Endometrium (tissue), 2 donors: ENCODE results near the gene ATP11A.

Source experiments
- FAIRE-seq: peaks from 2 replicates; lab custom pipeline; 2012; peaks lifted over from hg19 to GRCh38; lab: Jason Lieb, UNC
- donor health status: control.
- donor health status: control.

The ATP11A gene

DNA sequence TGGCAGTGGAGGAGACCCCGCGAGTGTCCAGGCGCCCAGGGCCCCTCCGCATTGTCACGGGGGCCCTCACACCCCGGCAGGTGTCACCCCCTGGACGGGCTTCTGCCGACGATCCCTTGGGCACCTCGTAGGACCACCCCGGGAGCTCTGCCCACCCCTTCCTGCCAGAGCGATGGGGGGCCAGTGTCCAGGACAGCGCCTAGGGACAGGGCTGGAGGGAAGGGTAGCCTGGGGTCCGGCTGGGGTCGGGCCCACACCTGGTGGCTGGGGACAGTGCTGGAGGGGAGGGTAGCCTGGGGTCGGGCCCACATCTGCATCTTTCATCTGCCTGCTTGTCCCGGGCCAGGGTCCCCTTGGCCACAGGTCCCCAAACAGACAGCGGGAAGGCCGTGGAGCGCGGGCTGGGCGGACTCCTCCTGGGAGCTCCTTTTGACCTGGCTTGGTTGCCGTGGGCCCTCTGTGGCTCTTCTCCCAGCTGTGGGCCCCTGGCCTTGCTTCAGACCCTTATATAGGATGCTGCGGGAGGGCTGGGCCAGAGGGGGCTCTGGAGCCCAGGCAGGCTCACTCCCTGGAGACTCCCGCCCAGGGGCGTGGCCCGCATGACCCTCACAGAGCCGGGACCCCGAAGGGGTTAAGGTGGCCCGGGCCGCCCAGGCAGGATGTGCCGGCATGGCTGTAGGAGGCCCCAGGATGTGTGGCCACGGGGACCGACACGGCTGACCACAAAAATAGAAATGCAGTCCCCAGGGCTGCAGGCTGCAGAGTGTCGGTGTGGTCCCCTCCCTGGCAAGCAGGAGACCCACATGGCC, 205.0 kb downstream of the ATP11A start:
- FAIRE-seq = no peak

DNA sequence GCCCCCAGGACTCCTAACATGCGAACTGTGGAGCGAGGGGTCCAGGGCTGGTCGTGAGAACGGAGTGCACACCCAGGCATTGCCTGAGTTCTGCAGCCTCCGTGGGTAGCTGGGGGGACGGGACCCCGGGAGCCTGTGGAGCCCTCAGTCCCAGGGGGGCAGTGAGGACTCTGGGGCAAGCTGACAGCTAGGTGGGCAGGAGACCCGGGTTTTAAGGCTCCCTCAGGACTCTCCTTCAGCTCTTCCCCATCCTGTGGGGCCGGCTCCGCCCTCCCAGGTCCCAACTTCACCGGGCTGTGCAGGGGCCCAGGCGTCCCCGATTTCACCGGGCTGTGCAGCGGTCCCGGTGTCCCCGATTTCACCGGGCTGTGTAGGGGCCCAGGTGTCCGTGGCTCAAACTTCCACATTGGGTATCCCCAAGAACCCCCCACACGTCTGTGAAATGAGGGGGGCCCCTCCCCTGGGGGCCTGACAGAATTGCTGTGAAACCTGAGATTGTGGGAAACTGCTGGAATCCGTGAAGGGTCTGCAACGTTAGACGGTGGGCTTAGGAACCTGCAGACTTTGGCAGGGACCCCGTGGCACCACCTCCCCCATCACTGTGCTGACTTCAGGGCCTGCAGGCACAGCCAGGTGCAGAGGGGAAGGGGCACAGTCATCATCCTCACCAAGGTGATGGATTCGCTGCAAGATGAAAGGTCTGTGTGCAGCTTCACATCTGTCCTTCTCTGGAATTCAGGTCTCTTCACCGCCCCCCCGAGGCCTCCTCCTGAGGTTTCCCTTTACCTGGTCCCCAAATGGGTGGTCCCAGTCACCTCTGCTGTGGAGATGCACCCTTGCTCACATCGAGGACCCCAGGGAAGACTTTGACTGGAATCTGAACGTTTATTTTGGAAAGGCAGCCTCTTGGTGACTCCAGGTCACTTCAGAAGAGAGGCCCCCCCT, 206.0 kb downstream of the ATP11A start:
- FAIRE-seq = no peak

DNA sequence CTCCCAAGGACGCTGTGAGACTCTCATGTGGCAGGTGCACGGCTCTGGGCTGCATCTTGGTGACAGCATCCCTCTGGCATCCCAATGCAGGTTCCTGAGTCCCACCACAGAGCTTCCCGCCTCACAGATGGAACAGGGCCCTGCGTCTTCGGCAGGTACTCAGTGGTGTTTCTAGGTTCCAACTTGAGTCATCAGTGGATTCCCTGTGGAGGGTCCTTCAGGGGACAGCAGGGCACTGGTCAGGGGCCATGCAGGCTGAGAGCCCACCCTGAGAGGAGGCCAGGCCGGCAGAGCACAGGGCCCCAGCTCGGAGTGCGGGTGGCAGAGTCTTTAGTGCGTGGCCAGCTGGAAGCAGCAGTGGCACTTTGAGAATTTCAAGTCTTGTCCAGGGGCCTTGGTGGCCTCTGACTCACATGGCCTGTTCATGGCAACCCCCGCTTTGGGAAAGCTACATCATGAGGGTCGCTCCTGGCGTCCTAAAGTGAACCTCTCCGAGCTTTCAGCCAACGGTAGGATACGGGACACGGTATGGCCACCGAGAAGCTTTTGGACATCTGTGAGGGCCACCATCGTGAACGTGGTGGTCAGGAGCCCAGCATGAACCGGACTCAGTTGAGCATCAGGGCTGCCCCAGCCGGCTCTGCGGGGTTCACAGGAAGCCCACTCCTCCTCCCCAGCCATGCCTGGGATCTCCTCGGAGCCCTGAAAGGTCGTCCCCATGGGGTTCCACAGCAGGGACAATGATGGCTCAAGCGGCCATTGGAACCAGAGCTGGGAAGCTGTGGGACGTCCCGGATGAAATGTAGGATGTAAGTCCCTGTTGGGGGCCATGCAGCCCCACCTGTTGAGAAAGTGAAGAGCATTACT, 207.1 kb downstream of the ATP11A start:
- no peak for FAIRE-seq

DNA sequence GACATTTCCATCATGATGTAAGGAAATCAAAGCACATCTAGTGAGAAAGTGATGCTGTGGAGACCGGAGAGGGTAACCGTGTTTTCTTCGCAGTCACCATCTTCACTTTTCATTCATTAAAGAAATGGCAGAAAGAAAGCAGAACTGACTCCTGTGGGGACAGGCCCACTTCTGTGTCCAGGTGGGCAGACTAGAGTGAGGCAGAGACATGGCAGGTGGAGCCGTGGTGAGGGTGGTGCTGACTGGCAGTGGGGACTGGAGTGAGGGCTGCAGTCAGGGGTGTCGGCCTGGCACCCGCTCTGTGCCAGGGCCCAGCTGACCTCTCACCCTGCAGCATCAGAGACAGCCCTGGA, 207.7 kb downstream of the ATP11A start:
- FAIRE-seq = no peak

DNA sequence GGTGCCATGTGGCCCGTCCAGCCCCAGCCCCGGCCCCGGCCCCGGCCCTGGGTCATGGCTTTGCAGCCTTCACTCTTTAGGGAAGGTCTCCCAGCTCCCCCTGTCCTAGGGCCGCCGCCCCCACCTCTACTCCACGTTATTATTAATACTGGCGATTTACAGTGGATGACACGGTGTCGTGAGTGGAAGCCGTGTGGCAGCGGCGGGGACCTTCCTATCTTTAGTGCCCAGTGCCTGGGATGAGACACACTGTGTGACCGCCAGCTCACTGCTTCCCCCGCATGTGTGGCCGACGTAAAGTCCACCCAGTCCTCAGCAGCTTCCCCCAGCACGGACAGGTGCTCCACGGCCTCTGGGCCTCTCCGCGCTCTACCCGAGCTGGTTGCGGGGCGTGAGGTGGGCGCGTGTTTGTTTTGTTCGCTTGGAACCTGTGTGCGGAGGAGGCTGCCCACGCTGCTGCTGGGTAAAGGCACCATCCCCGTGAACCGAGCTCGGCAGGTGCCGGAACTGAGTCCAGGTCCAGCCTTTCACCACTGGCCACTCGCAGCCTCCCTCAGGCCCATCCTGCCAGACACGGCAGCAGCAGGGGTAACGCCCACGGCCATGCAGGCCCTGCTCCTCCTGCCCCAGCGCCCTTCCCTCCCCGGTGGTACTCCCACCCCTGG, 208.2 kb downstream of the ATP11A start:
- no peak for FAIRE-seq

DNA sequence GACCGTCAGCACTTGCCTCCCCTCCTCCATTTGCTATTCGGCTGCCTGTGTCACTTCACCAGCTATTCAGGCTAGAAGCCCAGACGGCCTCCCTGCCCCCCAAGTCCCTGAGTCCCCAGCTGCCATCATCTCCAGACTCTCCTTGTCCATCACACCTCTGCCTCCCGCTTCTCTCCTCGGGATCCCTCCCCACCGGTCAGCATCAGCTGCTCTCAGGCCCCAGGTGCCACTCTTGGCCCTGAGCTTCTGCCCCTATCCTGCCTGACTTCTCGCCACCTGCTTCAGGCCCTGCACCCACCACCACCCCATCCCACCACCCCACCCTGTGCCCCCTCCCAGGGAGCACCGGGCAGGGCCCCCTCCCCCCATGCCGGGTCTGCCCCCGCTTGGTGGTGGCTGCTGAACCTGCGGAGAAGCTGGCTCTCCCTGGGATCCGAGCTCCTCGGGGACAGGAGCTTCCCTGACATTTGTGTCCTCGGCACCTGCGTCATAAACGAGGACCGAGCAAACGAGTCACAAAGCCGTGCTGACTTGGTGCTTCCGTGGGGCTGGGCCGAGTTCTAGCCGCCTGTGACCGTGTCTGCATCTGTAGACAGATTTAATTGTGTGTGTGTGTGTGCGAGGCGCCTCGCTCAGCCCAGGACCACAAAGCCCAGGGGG, 208.9 kb downstream of the ATP11A start:
- no peak for FAIRE-seq

DNA sequence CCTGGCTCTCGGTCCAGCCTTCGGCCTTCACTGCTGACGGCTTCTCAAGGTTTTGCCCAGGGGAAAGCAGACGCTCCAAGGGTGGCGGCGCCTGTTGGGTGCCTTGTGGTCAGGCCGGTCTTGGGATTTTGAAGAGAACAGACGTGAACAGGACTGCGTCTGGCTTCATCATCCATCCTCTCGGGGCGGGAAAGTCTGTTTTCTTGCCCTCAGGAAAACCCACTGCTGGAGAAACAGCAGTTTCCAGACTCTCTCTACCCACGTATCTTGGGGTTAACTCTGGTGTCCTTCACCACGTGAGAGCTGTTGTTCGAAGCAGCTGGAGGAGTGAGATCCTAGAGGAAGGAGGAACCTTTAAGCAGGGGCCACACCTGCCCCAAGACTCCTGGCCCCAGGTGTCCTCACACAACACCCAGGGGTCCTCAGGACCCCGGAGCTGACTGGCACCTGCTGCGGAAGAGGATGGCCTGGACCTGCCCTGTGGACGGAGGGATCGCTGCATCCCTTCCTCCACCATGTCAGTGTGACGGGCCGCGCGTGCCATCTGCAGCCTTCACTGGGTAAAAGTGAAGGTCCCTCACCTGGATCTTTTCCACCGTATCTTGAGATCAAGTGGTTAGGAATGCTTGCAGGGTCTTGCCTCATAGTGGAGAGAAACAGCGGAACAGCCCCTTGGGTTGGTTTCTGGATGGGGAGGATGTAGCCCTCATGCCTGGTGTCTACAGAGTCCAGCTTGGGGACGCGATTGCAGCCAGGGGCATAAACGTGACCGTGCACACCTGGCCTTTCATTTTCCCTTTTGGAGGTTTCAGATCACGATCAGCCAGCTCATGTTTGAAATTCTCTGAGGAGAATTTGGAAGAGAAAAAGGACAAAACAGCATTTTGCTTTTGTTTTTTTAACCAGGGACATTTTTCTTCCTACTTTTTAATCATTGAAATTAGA, 209.7 kb downstream of the ATP11A start:
- FAIRE-seq = no peak

DNA sequence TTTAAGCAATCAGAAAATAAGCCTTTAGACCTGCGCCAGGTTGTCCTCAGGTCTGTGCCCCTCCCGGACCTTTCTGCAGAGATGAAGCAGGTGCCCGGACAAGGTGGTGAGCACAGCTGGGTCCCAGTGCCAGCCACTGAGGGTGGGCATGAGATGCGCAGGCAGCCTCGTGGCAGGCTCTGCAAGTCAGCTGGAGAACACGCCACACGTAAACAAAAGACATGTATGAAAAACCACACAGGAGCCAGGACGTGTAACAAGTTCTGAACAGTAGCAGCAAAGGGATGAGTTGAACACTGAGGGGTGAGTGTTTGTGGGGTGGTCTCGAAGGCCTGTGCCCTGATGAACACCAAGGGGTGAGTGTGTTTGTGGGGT, 210.4 kb downstream of the ATP11A start:
- FAIRE-seq = no peak

DNA sequence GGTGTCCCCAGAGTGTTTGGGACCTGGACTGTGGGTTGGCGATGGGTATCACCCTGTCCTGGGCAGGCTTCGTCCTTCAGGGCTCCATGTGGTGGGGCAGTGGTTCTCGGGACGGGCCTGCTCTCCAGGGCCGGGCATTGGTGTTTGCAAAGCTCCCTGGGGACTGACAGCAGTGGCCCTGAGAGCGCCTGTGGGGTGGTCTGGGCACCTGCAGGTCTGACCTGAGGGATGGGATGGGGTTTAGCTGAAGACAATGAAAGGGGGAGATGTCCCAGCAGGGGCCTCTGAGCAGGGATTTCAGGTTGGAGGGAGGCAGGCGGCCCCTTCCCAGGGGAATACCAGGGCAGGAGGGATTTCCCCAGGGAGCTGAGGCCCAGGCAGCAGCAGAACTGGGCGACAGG, 210.9 kb downstream of the ATP11A start:
- FAIRE-seq = no peak

DNA sequence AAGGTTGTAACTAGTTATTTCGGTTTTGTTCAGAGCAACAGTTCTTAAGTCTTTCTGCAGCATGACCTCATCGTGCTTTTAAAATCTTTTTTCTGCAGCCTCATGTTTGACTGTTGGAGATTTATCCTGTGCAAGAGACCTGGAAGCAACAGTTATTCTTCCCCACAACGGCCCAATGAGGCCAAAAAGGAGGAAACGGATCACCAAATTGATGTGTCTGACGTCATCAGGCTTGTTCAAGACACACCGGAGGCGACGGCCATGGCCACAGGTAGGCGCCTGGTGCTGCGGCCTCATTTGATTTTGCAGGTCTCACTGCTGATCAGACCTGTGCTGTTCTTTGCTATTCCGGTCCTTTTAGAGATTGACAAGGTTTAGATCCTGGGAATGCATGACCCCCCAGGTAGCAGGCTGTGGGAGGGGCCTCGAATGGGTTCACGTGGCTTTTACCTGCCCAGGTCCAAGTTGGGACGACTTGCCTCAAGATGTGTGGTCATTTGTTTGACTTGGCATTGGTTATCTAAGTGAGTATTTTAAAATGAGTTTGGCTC, 212.3 kb downstream of the ATP11A start:
- peak; percentile 31 for FAIRE-seq

DNA sequence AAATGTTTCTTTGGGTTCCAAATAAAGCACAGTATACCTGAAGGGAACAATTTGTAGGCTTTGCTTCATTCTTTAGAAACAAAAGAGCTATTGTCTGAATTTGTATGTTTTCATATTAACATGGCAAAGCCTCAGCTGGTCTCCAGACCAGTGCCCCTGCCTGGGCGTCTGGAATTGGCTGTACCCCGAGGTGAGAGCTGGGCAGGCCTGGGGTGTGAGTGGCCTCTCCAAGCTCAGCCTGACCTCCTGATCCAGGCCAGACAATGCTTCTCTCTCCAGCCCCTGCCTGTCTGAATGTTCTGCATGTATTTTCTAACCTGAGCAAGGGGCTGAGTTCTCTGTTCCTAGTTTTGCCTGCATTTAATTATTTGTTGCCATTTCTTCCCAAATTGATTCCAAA, 212.8 kb downstream of the ATP11A start:
- no peak for FAIRE-seq

DNA sequence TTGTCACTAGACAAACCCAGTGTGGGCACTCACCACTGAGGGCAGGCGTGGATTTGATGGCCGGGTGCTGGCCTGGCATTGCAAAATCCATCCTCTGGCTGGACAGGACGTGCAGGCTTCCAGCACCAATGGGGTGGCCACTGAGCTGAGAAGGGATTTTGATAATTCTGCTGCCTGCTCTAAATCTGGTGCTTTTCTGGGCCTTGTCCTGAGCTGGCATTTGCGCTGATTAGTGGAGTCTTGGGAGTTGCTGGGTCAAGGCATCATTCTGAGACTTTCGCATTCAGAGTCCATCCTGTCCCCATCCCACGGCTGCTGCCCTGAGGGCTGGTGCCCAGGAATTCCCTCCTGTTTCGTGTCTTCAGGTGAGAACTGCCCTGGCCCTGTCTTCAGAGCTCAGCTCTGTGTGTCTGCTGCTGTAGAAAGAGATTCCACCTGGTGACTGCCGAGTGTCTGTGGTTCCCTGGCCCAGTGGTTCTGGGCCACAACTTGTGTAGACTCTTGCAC, 213.3 kb downstream of the ATP11A start:
- no peak for FAIRE-seq

DNA sequence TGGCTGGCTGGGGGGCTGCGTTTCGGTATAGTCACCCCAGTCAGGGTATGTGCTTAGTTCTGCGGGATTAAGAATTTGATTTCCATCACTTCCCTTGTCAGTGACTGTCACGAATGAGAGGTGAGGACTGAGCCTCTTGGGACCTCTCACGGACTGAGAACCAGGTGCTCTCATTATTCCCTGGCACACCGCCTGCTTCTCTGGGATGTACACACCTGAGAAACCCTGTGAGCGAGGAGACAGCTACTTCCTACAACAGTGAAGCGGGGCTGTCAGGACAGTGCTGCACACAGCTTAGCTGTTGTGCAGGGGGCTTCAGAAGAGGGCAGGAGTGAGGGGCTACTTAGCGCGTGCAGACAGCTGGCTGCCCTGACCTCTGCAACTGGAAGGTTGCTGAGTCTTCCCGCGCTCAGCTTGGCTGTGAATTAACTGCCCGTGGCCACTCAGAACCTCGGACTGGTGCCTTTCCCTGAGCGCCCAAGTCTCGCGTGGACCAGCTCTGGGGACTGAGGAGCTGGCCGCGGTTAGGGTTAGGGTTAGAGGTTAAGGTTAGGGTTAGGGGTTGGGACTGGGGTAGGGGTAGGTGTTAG, 213.9 kb downstream of the ATP11A start:
- no peak for FAIRE-seq

DNA sequence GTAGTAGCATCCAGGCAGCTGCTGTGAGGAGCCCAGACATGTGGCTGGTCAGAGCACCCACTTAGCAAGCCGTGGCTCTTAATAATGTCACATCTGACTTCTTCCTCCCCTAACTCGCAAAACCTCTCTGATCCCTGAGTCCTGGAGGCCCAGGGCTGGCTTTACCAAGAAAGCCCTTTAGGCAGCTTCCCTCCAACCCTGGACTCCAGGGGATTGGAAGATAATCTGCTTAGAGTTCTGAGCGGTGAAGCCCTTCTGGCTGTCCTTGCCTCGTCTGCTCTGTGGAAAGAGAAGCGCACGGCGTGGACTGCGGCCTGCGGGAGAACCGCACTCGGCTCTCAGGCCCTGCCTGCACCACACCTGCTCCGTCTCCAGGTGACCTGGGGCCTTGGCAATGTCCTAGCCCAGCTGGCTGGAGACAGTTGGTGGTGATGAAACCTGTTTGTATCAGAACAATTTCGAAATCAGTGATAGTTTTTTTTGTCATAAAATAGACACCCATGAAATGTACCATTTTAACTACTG, 214.7 kb downstream of the ATP11A start:
- no peak for FAIRE-seq

DNA sequence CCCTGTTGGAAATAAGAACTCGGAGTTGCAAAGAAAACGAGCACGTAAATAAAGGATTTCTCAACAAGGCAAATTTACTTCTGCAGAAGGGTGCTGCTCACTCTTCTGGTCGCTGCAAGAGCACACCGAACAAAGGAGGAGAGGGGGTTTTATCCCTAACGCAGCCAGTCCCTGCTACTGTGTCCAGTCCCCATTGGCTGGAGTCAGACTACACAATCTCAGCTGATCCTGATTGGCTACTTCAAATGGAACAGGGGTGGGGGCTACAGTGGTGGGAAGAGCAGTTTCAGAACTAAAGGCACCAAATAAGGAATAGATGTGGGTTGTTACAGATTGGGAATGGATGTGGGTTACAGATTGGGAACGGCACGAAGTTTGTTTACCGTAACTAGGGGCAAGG, 215.2 kb downstream of the ATP11A start:
- no peak for FAIRE-seq

DNA sequence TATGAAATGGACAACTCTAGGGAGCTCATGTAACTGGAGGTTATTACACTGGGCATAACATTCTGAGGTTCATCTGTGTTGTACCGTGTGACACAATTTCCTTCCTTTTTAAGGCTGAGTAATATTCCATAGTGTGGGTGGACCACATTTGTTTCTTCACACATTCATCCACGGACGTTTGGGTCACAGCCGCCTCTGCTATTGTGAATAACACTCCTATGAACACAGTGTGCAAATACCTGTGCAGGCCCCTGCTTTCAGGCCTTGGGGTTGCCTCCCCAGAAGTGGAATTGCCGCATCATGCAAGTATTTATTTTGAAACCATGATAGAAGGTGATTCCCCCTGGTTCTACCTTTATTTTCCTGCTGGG, 215.8 kb downstream of the ATP11A start:
- FAIRE-seq = no peak

DNA sequence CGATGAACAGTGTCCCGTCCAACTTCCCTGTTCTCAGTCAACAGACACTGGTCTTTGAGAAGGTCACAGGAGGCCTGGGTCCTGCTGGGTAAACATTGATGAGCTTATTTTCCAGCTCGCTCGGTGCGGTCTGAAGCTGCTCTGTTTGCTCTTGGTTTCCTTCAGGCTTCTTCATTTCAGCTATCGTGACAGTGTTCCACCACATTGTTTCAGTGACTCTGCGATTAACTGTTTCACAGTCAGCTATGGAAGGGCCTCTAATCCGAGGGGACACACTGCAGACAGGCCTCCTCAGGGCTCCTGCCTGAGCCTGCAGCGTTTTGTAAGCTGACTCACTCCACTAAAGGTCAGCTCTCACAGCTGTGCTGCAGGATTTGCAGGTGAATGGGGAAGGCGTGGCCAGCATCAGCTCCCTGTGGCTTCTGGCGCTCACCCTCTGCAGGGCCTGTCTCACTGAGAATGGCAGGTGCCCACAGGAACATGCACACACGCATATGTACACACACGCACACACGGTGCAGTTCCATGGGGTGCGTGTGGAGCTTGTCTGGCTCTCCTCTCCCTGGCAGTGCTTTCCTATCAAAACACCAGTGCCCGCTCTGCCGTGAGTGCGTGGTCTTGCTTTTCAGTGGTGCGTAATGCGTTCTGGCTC, 216.3 kb downstream of the ATP11A start:
- FAIRE-seq = no peak

DNA sequence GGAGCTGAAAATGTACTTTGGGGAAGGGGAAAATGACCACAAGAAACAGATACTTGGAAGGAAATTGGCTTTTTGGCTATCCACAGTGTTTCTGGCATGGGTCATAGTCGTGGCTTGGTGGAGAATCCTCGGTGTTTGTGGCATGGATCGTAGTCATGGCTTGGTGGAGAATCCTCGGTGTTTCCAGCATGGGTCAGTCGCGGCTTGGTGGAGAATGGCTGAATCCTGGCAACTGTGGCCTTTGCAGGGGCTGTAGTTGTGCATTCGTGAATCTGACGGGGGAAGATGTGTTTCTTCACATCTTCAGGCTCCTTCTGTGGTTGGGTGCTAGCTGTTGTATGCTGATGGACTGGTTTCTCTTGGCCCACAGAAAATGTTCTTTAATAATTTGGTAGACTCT, 217.4 kb downstream of the ATP11A start:
- no peak for FAIRE-seq
